ENCODE data around the gene HIPK3.
"Not testable (repeated sequence)": the region's sequence is repeated elsewhere in the genome, so short reads cannot be mapped to it uniquely, and the experiment has no call there.

Gene HIPK3

DNA sequence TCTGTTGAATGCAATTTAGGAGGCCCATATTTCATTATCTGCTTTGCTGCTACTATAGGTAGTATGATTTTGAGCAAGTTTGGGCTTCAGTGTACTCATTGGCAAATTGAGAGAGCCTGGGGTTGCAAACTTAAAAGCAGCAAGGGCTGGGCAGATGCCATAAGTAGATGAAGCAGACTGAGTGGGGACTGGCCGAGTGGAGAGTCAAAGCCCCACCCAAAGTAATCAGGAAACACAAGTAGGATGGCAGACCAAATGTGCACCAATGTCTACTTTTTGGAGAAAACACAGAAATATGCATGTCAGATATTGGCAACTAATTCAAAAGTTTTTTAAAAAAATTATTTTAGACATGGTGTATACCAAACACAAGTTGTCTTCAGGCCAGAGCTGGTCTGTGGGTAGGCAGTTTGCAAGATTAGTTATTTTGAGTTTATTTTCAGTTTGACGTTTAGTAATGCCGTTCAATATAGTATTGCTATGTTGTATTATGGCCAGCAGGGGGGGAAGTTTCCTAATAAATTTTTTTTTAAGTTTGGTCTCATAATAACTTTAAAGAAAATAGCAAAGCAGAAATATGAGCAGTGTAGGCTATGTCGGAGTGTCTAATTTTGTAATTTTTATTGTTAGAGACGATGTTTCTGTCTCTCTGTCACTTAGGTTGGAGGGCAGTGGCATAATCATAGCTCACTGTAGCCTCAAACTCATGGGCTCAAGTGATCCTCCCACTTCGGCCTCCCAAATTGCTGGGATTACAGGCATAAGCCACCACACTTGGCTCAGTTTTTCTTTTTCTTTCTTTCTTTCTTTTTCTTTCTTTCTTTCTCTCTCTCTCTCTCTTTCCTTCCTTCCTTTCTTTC lies 105.1 kb downstream of the HIPK3 start:
- DNase-seq, result peak in 1 of 2 donors; percentile 46

DNA sequence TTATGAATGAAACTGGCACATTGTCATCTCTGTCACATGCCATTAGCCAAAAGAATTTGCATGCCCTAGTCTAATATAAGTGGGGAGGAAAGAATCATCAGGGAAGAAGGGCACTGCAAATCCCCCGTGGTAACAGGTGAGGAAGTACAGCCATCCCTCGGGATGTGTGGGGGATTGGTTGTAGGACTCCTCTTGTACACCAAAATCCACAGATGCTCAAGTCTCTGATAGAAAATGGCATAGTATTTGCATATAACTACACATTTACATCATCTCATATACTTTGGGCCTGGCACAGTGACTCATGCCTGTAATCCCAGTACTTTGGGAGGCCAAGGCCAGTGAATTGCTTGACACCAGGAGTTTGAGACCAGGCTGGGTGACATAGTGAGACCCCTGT lies 109.7 kb downstream of the HIPK3 start:
- DNase-seq, result no peak

DNA sequence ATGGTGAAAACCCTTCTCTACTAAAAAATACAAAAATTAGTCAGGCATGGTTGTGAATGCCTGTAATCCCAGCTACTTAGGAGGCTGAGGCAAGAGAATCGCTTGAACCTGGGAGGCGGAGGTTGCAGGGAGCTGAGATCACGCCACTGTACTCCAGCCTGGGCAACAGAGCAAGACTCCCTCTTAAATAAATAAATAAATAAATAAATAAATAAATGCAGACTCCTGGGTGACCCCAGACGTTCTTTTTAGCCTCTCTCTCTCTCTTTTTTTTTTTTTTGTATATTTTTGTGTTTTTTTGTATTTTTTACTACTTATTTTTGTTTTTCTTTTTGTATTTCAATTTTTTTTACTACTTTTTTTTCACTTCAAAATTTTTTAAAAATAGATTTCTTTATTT lies 111.3 kb downstream of the HIPK3 start:
- DNase-seq, result not testable (repeated sequence)

DNA sequence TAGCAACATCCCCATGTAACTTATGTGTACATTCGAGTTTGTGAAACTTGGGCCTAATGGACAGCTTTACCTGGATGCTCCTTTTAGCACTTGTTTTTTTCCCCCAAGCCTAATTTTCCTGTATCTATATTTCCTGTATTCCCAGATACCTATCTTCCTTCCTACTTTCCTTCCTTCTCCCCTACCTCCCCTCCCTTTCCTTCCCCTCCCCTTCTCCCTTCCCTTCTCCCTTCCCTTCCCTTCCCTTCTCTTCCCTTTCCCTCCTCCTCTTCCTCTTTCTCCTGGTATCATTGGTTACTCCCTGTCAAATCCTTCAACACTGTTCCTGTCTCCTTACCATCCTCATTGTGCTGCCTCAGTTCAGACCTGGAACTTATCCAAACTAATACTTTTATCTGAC lies 111.8 kb downstream of the HIPK3 start:
- DNase-seq, result no peak

DNA sequence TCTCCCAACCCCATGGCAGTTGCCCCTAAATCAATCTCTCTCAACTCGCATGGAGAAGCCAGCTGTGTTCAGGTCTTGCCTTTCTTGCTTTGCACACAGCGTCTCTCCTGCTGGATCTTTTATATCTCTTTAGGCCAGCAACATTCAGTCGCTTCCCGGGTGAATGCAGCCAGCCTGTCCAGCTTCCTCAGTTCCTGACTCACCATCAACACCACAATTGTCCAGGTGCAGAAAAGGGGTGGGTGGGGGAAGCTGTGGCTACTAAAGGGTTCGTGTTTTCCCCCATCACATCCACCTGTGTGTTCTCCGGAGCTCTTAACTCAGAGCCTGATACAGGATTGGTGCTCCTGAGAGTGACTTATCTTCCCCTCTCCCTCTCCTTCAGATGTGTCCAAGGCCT lies 116.5 kb downstream of the HIPK3 start:
- DNase-seq, result no peak

DNA sequence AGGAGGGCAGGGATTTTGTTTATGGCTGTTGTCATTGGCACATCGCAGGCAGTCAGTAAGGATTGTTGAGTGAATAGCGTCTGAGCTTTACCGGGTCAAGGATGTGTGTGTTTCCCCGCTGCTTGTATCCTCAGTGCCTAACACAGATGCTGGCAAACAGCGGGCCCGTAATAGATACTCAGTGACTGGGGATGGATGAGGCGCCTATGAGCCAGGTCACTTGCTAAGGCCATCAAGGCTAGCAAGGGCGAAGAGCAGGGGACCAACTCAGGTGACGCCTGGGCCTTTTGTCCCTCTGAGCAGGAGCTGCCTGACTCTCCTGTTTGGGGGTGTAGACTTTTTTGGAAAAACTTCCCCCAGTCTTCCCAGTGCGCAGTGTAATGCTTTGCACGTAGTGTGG lies 118.1 kb downstream of the HIPK3 start:
- DNase-seq, result no peak

DNA sequence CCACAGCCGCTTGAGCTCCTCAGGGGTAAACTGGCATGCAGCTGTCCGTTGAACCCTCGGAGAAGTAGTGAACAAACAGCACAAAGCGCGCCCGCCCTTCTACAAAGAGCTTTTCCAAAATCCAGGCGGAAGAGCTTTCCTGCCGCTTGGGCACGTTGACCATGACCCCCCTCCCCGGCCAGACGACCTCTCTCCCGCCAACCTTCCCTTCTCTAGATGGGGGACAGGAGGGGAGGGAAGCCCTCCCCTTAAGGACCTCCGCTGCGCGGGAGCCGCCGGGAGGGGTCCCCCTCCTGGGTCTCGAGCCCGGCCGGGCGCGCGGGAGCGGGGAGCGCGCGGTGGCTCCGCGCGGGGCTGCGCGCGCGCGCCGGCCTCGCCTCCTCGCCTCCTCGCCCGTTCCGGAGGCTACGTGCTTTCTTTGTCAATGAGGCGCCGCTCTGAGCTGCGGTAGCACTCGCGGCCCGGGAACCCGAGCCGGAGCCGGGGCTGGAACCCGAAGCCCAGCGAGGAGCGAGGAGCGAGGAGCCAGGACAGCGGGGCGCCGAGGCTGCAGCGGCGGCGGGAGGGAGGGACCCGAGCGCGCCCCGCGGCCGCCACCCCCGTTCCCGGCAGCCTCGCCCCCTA lies 118.6 kb downstream of the HIPK3 start, which contains the start of gene KIAA1549L:
Gene KIAA1549L (plus strand): TSS at position 421 of the 624 bp plus-strand sequence.
- no peak for DNase-seq

DNA sequence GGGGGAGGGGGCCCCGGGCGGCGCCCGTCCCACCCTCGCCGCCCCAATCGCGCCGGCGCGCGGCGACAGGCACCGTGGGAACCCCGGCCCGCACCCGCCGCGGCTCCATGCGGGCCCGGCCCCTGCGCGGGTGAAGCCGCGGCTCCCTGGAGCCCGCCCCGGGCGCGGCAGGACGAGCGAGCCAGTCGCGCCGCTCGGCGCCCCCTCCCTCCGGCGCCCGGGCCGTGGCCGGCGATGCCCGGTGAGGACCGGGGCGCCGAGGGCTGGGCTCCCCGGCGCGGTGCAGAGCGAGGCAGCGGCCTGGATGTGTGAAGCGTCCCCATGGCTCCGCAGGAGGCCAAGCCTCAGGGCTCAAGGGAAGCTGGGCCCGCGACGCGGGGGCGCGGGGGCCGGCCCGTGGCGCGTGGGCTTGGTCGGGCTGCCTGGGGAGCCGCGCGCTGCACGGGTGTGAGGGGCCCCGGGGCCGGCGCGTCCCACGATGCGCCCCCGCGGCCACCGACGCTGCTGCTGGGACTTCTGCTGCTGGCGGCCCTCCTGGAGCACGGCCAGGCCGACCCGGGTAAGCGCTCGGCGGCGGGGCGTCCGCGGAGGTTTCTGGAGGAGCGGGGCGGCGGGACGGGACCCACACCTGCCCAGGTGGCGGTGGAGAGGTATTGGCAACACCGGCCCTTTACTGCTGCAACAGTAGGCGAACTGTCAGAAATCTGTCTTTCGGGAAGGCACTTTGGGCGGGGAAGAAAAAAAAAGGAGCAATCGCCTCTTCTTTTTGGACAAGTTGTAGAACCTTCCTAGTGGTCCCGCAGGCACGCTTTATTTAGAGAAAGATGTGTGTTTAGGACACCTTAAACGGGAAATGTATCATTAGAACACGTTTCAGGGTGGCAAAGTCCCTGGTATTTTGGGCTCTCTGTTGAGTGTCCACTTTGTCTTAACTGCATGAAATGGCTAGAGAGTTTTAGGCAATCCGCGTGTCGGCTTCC lies 119.4 kb downstream of the HIPK3 start:
- no peak for DNase-seq

DNA sequence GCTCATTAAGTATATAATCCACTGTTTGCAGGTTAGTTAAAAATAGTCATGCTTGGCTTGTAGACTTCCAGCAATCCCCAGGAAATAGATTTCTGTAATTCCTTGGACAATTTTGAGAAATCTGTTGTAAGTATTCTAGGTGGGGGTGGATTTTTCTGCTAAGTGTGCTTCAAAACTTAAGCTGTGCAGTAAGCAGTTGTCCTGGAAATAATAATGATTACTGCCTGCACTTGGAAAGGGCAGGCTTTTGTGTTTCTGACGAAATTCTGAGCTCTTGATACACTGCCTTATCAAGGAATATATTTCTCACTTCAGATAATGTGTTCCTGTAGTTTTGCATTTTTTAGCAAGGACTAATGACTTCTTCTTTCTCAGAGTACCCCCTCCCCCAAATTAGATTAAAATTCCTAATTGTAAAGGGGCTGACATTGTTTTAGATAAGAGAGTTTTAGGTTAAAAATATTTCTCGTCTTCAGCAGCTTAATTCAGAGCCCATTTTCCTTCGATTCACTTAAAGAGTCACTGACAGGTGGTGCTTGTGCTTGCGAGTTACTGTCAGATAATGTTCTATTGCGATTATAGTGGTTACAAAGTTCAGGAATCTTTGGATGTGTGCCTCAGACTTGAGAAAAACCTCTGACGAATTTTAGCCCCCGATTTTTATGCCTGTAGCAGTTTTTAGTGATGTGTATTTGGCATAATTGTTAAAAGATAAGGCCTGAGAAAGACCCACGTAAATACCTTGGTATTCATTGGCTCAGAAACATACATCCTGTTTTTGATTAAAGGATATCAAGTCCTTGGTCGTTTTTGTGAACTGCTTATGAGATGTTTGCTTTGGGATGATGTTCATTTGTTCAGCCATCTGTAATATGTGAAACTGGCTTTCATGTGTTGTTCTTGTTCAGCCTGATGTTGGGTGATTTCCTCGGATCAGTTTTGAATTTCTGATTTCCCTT lies 120.5 kb downstream of the HIPK3 start:
- DNase-seq, result no peak

DNA sequence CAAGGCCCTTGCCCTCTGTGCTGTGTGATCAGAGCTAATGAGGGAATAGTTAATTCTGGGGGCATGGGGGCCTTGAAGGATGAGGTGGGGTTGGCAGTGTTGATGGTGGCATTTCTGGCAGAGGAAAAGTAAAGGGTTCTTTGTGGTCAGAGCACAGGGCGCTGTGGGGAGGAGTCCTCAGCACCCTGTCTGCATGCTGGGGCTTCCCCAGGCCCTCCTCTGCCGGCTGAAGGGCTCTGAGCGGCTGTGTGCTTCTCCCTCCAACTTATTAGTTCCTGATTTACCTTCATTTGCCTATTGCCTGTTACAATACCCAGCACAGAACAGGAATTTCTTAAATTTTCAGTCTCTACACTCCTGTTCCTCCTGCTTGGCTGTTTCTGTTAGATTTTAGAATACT lies 122.8 kb downstream of the HIPK3 start:
- no peak for DNase-seq

DNA sequence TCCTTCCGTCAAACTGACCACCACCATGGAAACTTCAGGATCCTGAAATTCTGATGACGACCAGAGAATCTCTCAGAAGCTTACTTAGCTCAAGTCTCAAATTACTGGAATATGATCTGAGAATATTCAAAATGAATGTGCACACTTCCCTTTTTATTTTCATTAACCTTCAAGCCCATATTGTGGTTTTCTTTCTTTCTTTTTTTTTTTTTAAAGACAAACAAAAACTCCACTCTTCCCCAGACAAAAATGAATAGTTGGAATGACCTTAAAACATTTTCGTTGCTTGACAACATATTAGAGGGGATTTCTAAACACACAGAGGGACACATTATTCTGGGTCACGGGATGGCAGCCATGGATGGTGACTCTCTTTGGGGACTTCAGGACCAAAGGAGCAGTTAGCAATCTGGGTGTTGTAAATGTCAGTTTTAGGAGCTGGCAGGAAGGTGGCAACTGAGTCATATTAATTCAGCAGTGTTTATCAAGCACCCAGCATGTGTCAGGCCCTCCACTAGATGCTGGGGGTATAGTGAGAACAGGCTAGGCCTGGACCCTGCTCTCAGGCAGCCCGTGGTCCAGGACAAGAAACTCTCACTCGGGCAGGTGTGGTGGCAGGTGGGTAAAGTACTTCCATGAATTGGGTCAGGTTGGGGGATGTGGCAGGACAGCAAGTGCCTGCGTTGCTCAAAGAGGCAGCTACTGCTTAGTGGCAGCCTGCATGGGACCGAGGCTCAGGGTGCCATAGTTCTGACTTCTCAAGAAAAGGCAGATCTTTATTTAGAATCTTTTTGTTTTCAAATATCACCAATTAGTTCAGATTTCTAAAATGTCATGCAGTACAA lies 126.1 kb downstream of the HIPK3 start:
- DNase-seq, result no peak

DNA sequence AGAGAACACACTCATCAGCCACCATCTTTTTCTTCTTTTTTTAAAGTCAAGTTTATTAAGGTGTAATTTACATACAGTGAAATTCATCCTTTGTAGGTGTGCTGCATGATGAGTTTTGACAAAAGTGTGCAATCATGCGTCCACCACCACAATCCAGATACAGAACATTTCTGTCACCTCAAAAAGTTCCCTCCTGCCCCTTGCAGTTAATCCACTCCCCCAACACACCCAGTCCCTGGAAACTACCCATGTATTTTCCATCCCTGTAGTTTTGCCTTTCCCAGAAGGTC lies 126.7 kb downstream of the HIPK3 start:
- DNase-seq, result no peak

DNA sequence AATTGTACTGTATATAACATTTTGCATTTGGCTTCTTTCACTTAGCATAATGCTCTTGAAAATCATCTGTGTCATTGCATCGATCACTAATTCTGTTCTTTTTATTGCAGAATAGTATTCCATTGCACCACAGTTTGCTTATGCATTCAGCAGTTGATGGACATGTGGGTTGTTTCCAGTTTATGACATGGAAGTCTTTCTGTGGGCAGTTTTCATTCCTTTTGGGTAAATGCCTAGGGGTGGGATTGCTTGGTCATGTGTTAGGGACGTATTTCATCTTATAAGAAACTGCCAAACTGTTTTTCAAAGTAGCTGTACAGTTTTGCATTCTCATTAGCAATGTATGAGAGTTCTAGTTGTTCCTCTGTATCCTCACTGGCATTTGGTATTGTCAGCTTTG lies 127.0 kb downstream of the HIPK3 start:
- DNase-seq, result no peak

DNA sequence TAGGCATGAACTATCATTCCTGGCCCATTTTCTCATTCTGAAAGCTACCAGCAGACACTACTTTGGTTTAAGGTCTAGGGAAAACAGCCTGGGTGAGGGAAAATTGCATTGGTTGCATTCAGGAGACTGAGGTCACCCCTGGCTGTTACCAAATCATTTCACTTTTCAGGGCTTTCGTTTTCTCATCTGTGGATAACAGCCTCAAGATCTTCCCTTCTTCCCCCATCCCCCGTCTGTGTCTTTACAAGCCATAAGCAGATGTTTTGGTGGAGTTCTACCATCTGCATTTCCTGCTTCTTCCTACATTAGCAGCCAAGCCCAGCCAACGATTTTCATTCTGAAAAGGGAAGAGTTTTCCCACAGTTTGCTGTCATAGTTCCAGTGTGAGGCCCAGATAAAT lies 130.4 kb downstream of the HIPK3 start:
- no peak for DNase-seq

DNA sequence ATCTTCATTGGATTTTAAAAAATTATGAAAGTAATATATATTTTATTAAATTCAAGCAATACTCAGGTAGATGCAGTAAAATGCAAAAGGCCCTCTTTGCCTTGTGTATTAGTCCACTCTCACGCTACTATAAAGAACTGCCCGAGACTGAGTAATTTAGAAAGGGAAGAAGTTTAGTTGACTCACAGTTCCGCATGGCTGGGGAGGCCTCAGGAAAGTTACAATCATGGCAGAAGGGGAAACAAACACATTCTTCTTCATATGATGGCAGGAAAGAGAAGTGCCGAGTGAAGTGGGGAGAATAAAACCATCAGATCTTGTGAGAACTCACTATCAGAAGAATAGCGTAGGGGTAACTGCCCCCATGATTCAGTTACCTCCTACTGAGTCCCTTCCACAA lies 130.8 kb downstream of the HIPK3 start:
- DNase-seq, result no peak

DNA sequence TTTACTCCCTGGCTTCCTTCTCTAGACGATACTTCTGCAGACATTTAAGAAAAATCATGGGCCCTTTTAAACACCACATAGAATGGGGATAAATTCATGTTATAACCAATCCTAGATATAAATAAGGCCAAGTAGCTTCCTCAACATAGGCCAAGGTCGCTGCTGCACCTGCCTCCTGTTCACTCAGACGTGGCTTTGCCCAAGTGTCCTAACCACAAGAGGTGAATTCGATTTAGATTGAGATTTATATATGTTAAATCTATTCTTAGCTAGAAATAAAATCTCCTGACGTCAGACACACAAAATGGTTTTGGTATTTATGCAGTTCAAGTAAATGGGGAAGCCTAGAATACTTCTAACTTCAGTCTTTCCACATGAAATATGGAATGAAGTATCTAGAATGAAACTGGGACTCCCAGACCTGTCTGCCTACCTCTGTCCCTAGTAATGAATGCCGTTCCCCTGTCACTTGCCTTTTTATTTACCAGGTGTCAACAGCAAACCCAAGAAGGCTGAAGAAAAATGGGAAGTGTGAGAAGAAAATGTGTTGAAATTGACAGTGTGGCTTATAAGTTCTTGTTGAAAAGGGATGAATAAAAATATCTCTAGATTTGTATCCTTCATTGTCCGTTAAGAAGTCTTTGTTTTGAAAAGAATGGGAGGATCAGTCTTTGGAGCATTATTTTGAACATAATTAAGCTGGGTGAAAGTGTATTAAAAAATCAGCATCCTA lies 131.8 kb downstream of the HIPK3 start:
- DNase-seq, result no peak

DNA sequence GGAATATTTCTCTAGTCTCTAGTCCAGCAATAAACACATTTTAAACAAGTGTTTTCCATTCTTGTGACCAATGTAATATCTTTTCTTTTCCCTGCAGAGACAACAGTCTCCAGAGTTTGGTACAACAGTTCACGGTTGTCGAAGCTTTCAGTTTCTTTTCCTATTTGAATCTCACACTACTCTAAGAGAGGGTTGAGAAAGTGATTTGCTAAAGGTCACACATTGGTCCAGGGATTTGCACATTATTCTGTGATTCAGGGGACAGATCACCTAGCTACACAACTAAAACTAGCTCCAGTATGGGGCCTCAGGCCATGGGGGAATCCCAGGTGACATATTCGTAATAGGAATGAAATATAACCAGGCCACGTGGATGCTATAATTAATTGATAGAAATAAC lies 132.5 kb downstream of the HIPK3 start:
- DNase-seq, result no peak

DNA sequence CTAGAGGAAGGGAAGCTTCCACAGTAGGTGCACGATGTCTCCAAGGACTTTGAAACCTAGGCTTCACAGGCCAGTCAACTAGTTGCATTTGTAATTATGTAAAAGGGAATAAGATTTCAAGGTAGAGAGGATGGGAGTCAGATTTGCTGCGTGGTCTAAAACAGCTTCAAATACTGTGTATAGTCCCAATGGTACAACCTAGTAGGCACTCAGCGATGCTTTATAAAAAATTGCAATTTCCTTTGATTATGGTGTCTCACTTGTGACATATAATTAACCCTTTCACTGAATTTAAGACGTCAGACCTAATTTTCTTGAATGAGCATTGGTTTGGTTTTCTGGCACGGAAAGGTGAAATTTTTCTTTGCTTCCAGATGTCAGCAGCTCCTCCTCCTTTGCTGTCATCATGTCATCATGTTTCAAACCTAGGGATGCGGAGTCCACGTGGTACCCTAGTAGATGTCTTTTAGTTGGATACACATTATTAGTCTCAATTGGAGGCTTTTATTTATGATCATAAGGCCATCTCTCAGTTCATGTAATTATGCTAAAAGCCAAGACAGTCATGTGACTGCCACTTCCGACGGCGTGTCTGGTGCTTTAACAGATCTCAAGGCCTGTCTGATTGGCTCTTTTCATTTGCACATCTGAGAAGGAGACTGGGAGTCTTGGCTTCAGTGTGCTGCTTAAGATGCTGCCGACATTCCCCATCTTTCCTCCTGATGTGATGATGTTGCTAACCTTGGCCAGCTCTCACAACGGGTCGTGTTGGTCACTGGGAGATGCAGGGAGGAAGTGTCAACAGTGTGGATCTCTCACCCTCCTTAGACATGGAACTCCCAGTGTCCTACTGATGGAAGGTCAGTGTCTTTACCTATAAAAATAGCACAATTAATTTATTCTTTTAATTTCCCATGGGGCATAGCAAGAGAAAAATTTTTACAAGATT lies 134.0 kb downstream of the HIPK3 start:
- DNase-seq, result no peak

DNA sequence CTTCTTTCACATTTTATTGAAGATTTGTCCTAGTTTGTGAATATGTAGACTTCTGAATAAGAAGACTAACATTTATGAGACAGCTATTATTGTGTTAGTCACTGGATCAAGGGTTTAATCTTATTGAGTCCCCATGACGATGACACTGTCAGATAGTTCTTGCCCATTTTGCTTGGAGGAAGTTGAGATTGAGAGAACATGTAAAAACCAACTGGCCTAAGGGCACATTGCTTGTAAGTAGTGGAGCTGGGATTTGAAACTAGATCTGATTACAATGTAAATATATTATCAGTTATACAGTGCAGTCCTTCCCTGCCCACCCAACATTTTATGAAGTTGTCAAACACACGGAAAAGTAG lies 134.7 kb downstream of the HIPK3 start:
- DNase-seq, result no peak

Measured in bone marrow (tissue), 2 donors.